Measurements from ENCODE around the gene PCGF2.

DNA sequence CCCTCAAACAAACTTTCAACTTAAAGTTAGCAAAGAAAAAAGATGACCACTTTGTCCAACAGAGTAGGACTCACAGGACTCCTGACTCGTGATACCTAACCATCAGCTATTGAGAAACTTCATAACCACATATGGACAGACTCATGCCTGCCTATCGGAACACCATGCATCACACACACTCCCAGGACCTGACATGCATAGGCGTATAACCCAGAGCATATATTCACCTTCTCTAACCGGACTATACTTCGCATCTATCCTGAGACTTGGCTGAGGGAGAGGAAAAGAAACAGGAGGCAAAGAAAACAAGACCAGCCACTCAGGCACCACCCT is 49.0 kb upstream of the PCGF2 start:
- TF ChIP-seq CTCF (IDR thresholded peaks at IDR 0.05; ENCODE audit: low read length) (no peak), EZH2phosphoT487 (IDR thresholded peaks at IDR 0.05; ENCODE audit: low read length) (no peak), EZH2 (optimal IDR thresholded peaks at IDR 0.05; ENCODE audit: low read depth, low read length) (no peak)
